K562 (cell line): ENCODE data around the gene TRIM68. TPM values are rescaled to one million over a fixed set of nuclear protein-coding genes. Genes with fewer than 3 reads are reported as not detected.

Source experiments
- HNRNPLL ChIP-seq: fragments of 200-400 bp; formaldehyde crosslinking; IDR thresholded peaks from 2 replicates; pipeline ENCODE4 v1.6.1; 2017; ENCODE audit warnings: low read length, low read depth, mild to moderate bottlenecking; ENCODE audit not compliant: poor library complexity, severe bottlenecking
- TFAP4 ChIP-seq: sonication (generic); formaldehyde crosslinking; IDR thresholded peaks from 2 replicates; pipeline ENCODE4 v1.8.0; 2022; ENCODE audit warnings: missing genetic modification reagents, mild to moderate bottlenecking, moderate library complexity, borderline replicate concordance
- ZNF174 ChIP-seq: fragments of 250-450 bp; sonication (Bioruptor Pico); IDR thresholded peaks from 2 replicates; pipeline ENCODE4 v1.4.0; 2020; ENCODE audit warnings: mild to moderate bottlenecking
- polyA plus RNA-seq, 8 experiments: library from polyadenylated mRNA; depleted of rRNA in 4 of 8; stranded (reverse) in 5 of 8; unstranded in 3 of 8; fragments of >200 nt; fragmentation: Nextera tagmentation in 2 of 8; fragmentation: Illumina TruSeq in 1 of 8; extraction: Ambion mirVana in 2 of 8; extraction: Trizol in 1 of 8; gene quantifications; 2 replicates each; pipeline versions ENCODE4 v1.2.1 to v1.2.3, GENCODE V29; 2011 to 2014; ENCODE audit warnings: inconsistent platforms in 1 of 8, missing spikeins in 1 of 8
- total RNA-seq, 7 experiments: library from RNA; depleted of rRNA in 6 of 7; stranded (reverse); fragments of >200 nt in 6 of 7; fragmentation: Illumina TruSeq in 2 of 7; extraction: Trizol in 2 of 7; gene quantifications; 2 replicates each; pipeline versions ENCODE4 v1.2.1 to v1.2.3, GENCODE V29; 2011 to 2021; ENCODE audit warnings: low replicate concordance in 1 of 7
- TF ChIP-seq, protein P1 (sequence below): fragments of 200-800 bp; sonication (Bioruptor generic); IDR thresholded peaks from 2 replicates; pipeline ENCODE4 v1.6.1; 2016; ENCODE audit warnings: missing genetic modification characterization, missing compliant biosample characterization
- TF ChIP-seq, protein P2 (sequence below): fragments of 250-450 bp; sonication (Bioruptor Pico); IDR thresholded peaks from 2 replicates; pipeline ENCODE4 v1.4.0; 2020; ENCODE audit warnings: mild to moderate bottlenecking, moderate library complexity

TRIM68 gene
- total and polyA plus RNA-seq, 9 of the 15 experiments (the other 6 are each of a cell fraction or from before 2014, with no cell fraction given), result 5.2 to 10.9 (median 7.9) TPM

DNA sequence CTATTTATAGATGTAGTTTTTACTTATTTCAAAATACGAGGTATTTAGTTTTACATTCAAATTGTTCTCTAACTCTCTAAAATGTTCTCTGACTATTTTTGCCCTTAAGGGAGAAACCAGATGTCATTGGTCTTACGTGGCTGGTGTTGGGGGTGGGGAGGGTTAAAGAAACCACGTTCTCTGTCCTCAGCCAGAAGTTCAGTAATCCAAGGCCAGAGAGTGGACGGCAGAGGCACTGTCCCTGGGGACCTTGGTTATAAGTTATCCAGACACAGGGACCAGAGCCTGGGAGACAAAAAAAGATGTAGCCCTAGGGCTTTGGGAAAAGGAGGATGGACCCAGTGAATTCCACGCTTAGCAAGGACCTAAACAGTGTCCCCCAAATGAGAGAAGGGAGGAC is 35.0 kb upstream of the TRIM68 start (continued):
- TF ChIP-seq TFAP4 (CRISPR knock-in tag) (no peak), HNRNPLL (no peak), ZNF174 (CRISPR knock-in tag) (no peak)
- TF ChIP-seq, protein P1, sequence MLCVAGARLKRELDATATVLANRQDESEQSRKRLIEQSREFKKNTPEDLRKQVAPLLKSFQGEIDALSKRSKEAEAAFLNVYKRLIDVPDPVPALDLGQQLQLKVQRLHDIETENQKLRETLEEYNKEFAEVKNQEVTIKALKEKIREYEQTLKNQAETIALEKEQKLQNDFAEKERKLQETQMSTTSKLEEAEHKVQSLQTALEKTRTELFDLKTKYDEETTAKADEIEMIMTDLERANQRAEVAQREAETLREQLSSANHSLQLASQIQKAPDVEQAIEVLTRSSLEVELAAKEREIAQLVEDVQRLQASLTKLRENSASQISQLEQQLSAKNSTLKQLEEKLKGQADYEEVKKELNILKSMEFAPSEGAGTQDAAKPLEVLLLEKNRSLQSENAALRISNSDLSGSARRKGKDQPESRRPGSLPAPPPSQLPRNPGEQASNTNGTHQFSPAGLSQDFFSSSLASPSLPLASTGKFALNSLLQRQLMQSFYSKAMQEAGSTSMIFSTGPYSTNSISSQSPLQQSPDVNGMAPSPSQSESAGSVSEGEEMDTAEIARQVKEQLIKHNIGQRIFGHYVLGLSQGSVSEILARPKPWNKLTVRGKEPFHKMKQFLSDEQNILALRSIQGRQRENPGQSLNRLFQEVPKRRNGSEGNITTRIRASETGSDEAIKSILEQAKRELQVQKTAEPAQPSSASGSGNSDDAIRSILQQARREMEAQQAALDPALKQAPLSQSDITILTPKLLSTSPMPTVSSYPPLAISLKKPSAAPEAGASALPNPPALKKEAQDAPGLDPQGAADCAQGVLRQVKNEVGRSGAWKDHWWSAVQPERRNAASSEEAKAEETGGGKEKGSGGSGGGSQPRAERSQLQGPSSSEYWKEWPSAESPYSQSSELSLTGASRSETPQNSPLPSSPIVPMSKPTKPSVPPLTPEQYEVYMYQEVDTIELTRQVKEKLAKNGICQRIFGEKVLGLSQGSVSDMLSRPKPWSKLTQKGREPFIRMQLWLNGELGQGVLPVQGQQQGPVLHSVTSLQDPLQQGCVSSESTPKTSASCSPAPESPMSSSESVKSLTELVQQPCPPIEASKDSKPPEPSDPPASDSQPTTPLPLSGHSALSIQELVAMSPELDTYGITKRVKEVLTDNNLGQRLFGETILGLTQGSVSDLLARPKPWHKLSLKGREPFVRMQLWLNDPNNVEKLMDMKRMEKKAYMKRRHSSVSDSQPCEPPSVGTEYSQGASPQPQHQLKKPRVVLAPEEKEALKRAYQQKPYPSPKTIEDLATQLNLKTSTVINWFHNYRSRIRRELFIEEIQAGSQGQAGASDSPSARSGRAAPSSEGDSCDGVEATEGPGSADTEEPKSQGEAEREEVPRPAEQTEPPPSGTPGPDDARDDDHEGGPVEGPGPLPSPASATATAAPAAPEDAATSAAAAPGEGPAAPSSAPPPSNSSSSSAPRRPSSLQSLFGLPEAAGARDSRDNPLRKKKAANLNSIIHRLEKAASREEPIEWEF (CRISPR knock-in tag), result no peak
- TF ChIP-seq, protein P2, sequence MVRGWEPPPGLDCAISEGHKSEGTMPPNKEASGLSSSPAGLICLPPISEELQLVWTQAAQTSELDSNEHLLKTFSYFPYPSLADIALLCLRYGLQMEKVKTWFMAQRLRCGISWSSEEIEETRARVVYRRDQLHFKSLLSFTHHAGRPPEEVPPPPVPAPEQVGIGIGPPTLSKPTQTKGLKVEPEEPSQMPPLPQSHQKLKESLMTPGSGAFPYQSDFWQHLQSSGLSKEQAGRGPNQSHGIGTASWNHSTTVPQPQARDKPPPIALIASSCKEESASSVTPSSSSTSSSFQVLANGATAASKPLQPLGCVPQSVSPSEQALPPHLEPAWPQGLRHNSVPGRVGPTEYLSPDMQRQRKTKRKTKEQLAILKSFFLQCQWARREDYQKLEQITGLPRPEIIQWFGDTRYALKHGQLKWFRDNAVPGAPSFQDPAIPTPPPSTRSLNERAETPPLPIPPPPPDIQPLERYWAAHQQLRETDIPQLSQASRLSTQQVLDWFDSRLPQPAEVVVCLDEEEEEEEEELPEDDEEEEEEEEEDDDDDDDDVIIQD (CRISPR knock-in tag), result no peak
